ENCODE data around the gene TCOF1.

TCOF1 gene

DNA sequence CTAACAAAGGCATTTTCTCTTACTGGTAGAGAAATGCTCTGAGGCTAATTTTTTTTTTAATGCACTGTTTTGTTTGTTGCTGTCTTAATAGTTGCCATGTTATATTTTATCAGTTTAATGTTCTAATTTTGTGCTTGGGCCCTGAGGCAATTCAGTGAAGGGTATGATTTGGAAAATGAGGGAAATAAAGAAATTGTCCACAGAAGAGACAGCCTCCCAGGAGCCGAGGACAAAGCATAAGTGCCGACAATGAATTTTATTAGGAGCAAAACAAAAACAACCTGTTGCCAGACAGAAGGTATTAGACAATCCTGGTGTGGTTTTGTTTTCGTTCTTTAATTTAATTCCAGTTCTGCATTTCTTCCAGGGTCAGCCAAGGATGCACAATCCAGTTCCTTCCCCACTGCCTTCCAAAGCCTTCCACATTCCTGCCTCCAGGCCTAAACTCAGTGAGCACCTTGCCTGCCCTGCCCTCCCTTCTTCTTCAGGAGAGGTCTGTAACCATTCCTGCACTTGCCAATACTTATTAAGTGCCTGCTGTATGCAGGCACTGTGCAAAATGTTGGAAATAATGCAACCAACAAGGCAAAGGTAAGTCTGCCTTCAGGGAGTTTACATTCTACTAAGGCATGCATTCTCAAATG, 4.3 kb upstream of the TCOF1 start:
- no peak for DNase-seq

- DNase-seq = no peak
Measured at GRCh38 chr5:150355791-150356190, 1.7 kb upstream of the TCOF1 start.

DNA sequence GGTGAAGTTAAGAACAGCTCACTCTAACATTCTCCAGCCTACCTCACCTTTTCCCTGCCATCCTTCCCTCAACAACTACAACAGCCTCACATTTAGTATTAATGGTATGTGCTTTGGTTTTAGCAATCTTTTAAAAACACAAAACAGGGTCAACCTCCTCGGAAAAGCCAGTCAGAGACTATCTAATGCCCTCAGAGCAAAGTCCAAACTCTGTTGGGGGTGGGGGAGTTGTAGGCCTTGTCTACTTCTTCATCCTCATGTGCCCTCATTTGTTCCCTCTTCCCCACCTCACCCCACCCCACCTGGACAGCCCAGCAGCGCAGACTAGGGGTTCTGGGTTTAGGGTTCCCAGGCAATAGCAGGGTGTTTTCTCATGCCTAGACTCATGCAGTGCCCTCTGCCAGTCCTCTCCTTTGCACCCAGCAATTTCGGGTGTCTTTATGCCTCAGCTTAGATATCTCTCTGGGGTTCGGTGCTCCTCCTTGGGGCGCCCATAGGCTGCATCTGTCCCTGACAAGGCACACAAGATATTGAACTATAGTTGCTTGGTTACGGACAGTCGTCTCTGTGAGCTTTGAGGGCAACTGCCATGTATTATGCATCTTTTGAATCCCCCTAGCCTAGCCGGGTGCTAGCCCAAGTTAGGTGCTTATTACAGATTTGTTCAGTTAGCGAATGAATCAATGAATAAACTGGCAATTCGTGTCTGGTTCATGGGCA, 762 bp upstream of the TCOF1 start:
- DNase-seq = no peak

GRCh38 chr5:150358261-150359095, 981 bp downstream of the TCOF1 start:
- DNase-seq = no peak

GRCh38 chr5:150361301-150361700, 3.8 kb downstream of the TCOF1 start:
- DNase-seq = no peak

GRCh38 chr5:150363185-150363584, 5.7 kb downstream of the TCOF1 start:
- DNase-seq = no peak

DNA sequence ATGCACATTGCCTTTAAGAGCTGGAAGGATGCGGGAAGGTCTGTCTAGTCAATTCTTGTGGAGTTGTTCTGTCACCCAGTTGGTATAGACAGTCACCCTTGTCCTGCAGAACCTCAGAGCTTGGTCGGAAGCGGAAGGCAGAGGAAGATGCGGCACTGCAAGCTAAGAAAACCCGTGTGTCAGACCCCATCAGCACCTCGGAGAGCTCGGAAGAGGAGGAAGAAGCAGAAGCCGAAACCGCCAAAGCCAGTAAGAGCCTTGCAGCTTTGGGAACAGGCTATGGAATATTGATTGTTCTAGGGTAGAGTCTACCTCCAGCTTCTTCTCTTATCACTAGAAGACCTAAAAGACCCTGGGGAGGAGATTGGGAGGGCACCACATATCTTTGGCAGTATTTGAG, 6.5 kb downstream of the TCOF1 start:
- no peak for DNase-seq

DNA sequence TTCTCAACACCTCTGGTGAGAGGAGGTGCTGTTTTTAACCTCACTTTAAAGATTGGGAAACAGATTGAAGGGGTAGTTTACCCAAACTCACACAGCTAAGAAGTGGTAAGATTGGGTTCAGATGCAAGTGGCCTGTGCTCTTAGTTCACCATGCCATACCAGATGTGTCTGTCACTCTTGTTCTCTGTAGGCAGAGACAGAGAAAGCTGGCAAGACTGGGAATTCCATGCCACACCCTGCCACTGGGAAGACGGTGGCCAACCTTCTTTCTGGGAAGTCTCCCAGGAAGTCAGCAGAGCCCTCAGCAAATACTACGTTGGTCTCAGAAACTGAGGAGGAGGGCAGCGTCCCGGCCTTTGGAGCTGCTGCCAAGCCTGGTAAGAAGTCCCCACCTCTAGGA, 11.0 kb downstream of the TCOF1 start:
- no peak for DNase-seq

- no peak for DNase-seq
Measured at GRCh38 chr5:150372639-150373038, 15.1 kb downstream of the TCOF1 start.

DNA sequence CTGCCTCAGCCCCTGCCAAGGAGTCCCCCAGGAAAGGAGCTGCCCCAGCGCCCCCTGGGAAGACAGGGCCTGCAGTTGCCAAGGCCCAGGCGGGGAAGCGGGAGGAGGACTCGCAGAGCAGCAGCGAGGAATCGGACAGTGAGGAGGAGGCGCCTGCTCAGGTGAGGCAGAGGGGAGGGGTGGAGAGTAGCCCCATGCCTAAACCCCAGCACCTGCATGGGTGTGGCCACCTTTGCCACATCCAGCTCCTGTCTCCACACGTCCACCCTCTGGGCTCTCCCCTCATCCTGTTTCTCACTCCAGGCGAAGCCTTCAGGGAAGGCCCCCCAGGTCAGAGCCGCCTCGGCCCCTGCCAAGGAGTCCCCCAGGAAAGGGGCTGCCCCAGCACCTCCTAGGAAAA, 17.2 kb downstream of the TCOF1 start:
- no peak for DNase-seq

- no peak for DNase-seq
Measured at GRCh38 chr5:150376799-150377771, 19.6 kb downstream of the TCOF1 start.

GRCh38 chr5:150377964-150378694, 20.6 kb downstream of the TCOF1 start:
- no peak for DNase-seq

DNA sequence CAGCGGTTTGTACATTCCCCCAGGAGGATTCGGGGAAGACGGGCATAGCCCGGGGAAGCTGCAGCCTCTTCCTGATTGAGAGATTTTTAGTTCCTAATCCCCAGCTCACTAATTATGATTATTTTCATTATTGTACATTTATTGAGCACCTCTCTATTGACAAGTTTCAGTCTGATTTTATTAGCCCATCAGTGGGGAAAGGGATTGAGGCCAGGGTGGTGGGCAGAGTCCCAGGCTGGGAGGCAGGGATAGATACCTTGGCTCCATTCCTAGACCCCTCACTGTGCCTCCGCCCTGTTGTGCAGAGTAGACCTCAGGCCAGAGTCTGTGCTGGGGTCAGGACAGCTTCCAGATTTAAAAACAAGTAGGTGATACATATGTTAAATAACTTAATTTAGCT, 27.2 kb downstream of the TCOF1 start:
- DNase-seq = no peak

GRCh38 chr5:150386024-150386855, 28.7 kb downstream of the TCOF1 start:
- DNase-seq = no peak

- DNase-seq = no peak
Measured at GRCh38 chr5:150389531-150390266, 32.2 kb downstream of the TCOF1 start.

- DNase-seq = no peak
Measured at GRCh38 chr5:150391064-150391834, 33.8 kb downstream of the TCOF1 start.

DNA sequence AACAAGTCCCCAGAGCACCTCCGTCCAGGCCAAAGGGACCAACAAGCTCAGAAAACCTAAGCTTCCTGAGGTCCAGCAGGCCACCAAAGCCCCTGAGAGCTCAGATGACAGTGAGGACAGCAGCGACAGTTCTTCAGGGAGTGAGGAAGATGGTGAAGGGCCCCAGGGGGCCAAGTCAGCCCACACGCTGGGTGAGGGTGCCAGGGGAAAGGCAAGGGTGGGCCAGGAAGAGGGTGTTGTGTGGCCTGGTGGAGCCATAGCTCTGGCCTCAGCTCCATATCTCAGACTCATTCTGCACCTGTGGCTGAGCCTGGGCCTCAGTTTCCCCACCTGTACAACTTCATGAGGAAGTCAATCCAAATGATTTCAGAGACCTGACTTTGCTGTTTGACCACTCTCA, 34.5 kb downstream of the TCOF1 start:
- DNase-seq = no peak

DNA sequence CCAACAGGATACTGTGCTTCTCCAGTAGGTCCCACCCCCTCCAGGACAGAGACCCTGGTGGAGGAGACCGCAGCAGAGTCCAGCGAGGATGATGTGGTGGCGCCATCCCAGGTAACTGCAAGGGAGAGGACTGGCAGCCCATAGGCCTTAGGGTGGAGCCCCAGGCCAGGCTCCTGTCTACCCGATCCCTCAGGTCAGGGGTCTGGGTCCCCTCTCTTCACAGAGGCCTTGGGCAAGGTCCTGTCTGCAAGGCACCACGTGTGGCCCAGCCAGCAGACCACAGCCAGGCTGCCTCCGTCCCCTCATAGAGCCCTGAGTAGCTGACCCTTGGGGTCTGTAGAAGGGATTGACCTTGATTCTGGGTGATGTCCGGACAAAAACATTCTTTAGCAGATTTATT, 35.2 kb downstream of the TCOF1 start:
- DNase-seq = no peak

- no peak for DNase-seq
Measured at GRCh38 chr5:150393096-150393645, 35.7 kb downstream of the TCOF1 start.

Measured in stimulated activated naive CD4-positive, alpha-beta T cell treated with Interleukin-2 at 50 U/mL for 16 hours (primary cell).